ENCODE results near the gene PRRT2.
A peak's percentile ranks its signal among the peaks of the same experiment; 100 is the strongest.

The PRRT2 gene

GRCh38 chr16:29845656-29846055 is 33.7 kb downstream of the PRRT2 start:
- Histone ChIP-seq H3K9me3 (ENCODE audit: control insufficient read depth in 2 of 2, low read length in 2 of 2) (no peaks in the 10 kb centered on the region), H3K36me3 (ENCODE audit: control insufficient read depth in 2 of 2, insufficient read depth in 2 of 2, low read length in 2 of 2) (peaks cover 63 to 66% of the 10 kb centered on the region in 2 donors), H3K4me3 (ENCODE audit: low read length in 2 of 2) (no peak overlapping the region), H3K27me3 (ENCODE audit: control insufficient read depth in 2 of 2, insufficient read depth in 2 of 2, low read length in 2 of 2) (no peaks in the 10 kb centered on the region), H3K9ac (ENCODE audit: low read depth in 1 of 2, low read length in 2 of 2) (no peak overlapping the region), H3K4me1 (ENCODE audit: control insufficient read depth in 2 of 2, insufficient read depth in 2 of 2, low read length in 2 of 2) (peaks cover 0 to 2% of the 10 kb centered on the region in 2 donors), H3K27ac (ENCODE audit: low read depth in 2 of 2, low read length in 2 of 2) (no peak overlapping the region)

- Histone ChIP-seq H3K27ac (ENCODE audit: low read depth in 2 of 2, low read length in 2 of 2) (no peak overlapping the region), H3K9me3 (ENCODE audit: control insufficient read depth in 2 of 2, low read length in 2 of 2) (no peaks in the 10 kb centered on the region), H3K4me1 (ENCODE audit: control insufficient read depth in 2 of 2, insufficient read depth in 2 of 2, low read length in 2 of 2) (peaks cover 0 to 2% of the 10 kb centered on the region in 2 donors), H3K4me3 (ENCODE audit: low read length in 2 of 2) (no peak overlapping the region), H3K27me3 (ENCODE audit: control insufficient read depth in 2 of 2, insufficient read depth in 2 of 2, low read length in 2 of 2) (no peaks in the 10 kb centered on the region), H3K36me3 (ENCODE audit: control insufficient read depth in 2 of 2, insufficient read depth in 2 of 2, low read length in 2 of 2) (peaks cover 43% of the 10 kb centered on the region in 2 donors), H3K9ac (ENCODE audit: low read depth in 1 of 2, low read length in 2 of 2) (no peak overlapping the region)
Observed at GRCh38 chr16:29848420-29849297, 36.7 kb downstream of the PRRT2 start.

- Histone ChIP-seq H3K9me3 (ENCODE audit: control insufficient read depth in 2 of 2, low read length in 2 of 2) (no peaks in the 10 kb centered on the region), H3K36me3 (ENCODE audit: control insufficient read depth in 2 of 2, insufficient read depth in 2 of 2, low read length in 2 of 2) (peaks cover 34 to 35% of the 10 kb centered on the region in 2 donors), H3K9ac (ENCODE audit: low read depth in 1 of 2, low read length in 2 of 2) (no peak overlapping the region), H3K27ac (ENCODE audit: low read depth in 2 of 2, low read length in 2 of 2) (no peak overlapping the region), H3K27me3 (ENCODE audit: control insufficient read depth in 2 of 2, insufficient read depth in 2 of 2, low read length in 2 of 2) (no peaks in the 10 kb centered on the region), H3K4me3 (ENCODE audit: low read length in 2 of 2) (no peak overlapping the region), H3K4me1 (ENCODE audit: control insufficient read depth in 2 of 2, insufficient read depth in 2 of 2, low read length in 2 of 2) (peaks cover 0 to 2% of the 10 kb centered on the region in 2 donors)
Observed at GRCh38 chr16:29849505-29849904, 37.5 kb downstream of the PRRT2 start.

GRCh38 chr16:29850998-29851397 is 39.0 kb downstream of the PRRT2 start:
- Histone ChIP-seq H3K27me3 (ENCODE audit: control insufficient read depth in 2 of 2, insufficient read depth in 2 of 2, low read length in 2 of 2) (no peaks in the 10 kb centered on the region), H3K4me3 (ENCODE audit: low read length in 2 of 2) (no peak overlapping the region), H3K27ac (ENCODE audit: low read depth in 2 of 2, low read length in 2 of 2) (no peak overlapping the region)

GRCh38 chr16:29852654-29853053 is 40.7 kb downstream of the PRRT2 start:
- no peak overlapping the region for H3K9ac ChIP-seq (ENCODE audit: low read depth in 1 of 2, low read length in 2 of 2)
- no peak overlapping the region for H3K4me3 ChIP-seq (ENCODE audit: low read length in 2 of 2)
- no peaks in the 10 kb centered on the region for H3K27me3 ChIP-seq (ENCODE audit: control insufficient read depth in 2 of 2, insufficient read depth in 2 of 2, low read length in 2 of 2)
- H3K36me3 ChIP-seq (ENCODE audit: control insufficient read depth in 2 of 2, insufficient read depth in 2 of 2, low read length in 2 of 2): peaks cover 5% of the 10 kb centered on the region in 2 donors
- peak overlapping the region in 1 of 2 donors; percentile 28 for H3K27ac ChIP-seq (ENCODE audit: low read depth in 2 of 2, low read length in 2 of 2)
- H3K4me1 ChIP-seq (ENCODE audit: control insufficient read depth in 2 of 2, insufficient read depth in 2 of 2, low read length in 2 of 2): peaks cover 0 to 2% of the 10 kb centered on the region in 2 donors
- no peaks in the 10 kb centered on the region for H3K9me3 ChIP-seq (ENCODE audit: control insufficient read depth in 2 of 2, low read length in 2 of 2)

More at GRCh38 chr16:29850998-29851397, 39.0 kb downstream of the PRRT2 start:
- Histone ChIP-seq H3K9ac (ENCODE audit: low read depth in 1 of 2, low read length in 2 of 2) (no peak overlapping the region), H3K4me1 (ENCODE audit: control insufficient read depth in 2 of 2, insufficient read depth in 2 of 2, low read length in 2 of 2) (peaks cover 0 to 2% of the 10 kb centered on the region in 2 donors), H3K36me3 (ENCODE audit: control insufficient read depth in 2 of 2, insufficient read depth in 2 of 2, low read length in 2 of 2) (peaks cover 19 to 21% of the 10 kb centered on the region in 2 donors), H3K9me3 (ENCODE audit: control insufficient read depth in 2 of 2, low read length in 2 of 2) (no peaks in the 10 kb centered on the region)

GRCh38 chr16:29854520-29855100 is 42.6 kb downstream of the PRRT2 start:
- Histone ChIP-seq H3K27ac (ENCODE audit: low read depth in 2 of 2, low read length in 2 of 2) (no peak overlapping the region), H3K9me3 (ENCODE audit: control insufficient read depth in 2 of 2, low read length in 2 of 2) (no peaks in the 10 kb centered on the region), H3K36me3 (ENCODE audit: control insufficient read depth in 2 of 2, insufficient read depth in 2 of 2, low read length in 2 of 2) (peaks cover 13 to 15% of the 10 kb centered on the region in 2 donors), H3K4me1 (ENCODE audit: control insufficient read depth in 2 of 2, insufficient read depth in 2 of 2, low read length in 2 of 2) (no peaks in the 10 kb centered on the region), H3K27me3 (ENCODE audit: control insufficient read depth in 2 of 2, insufficient read depth in 2 of 2, low read length in 2 of 2) (no peaks in the 10 kb centered on the region), H3K4me3 (ENCODE audit: low read length in 2 of 2) (no peak overlapping the region), H3K9ac (ENCODE audit: low read depth in 1 of 2, low read length in 2 of 2) (no peak overlapping the region)

- H3K27ac ChIP-seq (ENCODE audit: low read depth in 2 of 2, low read length in 2 of 2): no peak overlapping the region
- peaks cover 21 to 31% of the 10 kb centered on the region in 2 donors for H3K36me3 ChIP-seq (ENCODE audit: control insufficient read depth in 2 of 2, insufficient read depth in 2 of 2, low read length in 2 of 2)
- peaks cover 7 to 11% of the 10 kb centered on the region in 2 donors for H3K4me1 ChIP-seq (ENCODE audit: control insufficient read depth in 2 of 2, insufficient read depth in 2 of 2, low read length in 2 of 2)
- no peak overlapping the region for H3K9ac ChIP-seq (ENCODE audit: low read depth in 1 of 2, low read length in 2 of 2)
- H3K9me3 ChIP-seq (ENCODE audit: control insufficient read depth in 2 of 2, low read length in 2 of 2): no peaks in the 10 kb centered on the region
- no peaks in the 10 kb centered on the region for H3K27me3 ChIP-seq (ENCODE audit: control insufficient read depth in 2 of 2, insufficient read depth in 2 of 2, low read length in 2 of 2)
- no peak overlapping the region for H3K4me3 ChIP-seq (ENCODE audit: low read length in 2 of 2)
Observed at GRCh38 chr16:29857133-29857760, 45.3 kb downstream of the PRRT2 start.

GRCh38 chr16:29858149-29858849 is 46.3 kb downstream of the PRRT2 start:
- Histone ChIP-seq H3K4me3 (ENCODE audit: low read length in 2 of 2) (no peak overlapping the region), H3K9ac (ENCODE audit: low read depth in 1 of 2, low read length in 2 of 2) (no peak overlapping the region), H3K4me1 (ENCODE audit: control insufficient read depth in 2 of 2, insufficient read depth in 2 of 2, low read length in 2 of 2) (peaks cover 11 to 13% of the 10 kb centered on the region in 2 donors), H3K27me3 (ENCODE audit: control insufficient read depth in 2 of 2, insufficient read depth in 2 of 2, low read length in 2 of 2) (no peaks in the 10 kb centered on the region), H3K27ac (ENCODE audit: low read depth in 2 of 2, low read length in 2 of 2) (no peak overlapping the region), H3K9me3 (ENCODE audit: control insufficient read depth in 2 of 2, low read length in 2 of 2) (no peaks in the 10 kb centered on the region), H3K36me3 (ENCODE audit: control insufficient read depth in 2 of 2, insufficient read depth in 2 of 2, low read length in 2 of 2) (peaks cover 21 to 31% of the 10 kb centered on the region in 2 donors)

- peaks cover 21 to 31% of the 10 kb centered on the region in 2 donors for H3K36me3 ChIP-seq (ENCODE audit: control insufficient read depth in 2 of 2, insufficient read depth in 2 of 2, low read length in 2 of 2)
- H3K27me3 ChIP-seq (ENCODE audit: control insufficient read depth in 2 of 2, insufficient read depth in 2 of 2, low read length in 2 of 2): no peaks in the 10 kb centered on the region
- no peaks in the 10 kb centered on the region for H3K9me3 ChIP-seq (ENCODE audit: control insufficient read depth in 2 of 2, low read length in 2 of 2)
- H3K4me1 ChIP-seq (ENCODE audit: control insufficient read depth in 2 of 2, insufficient read depth in 2 of 2, low read length in 2 of 2): peaks cover 13 to 15% of the 10 kb centered on the region in 2 donors
- no peak overlapping the region for H3K9ac ChIP-seq (ENCODE audit: low read depth in 1 of 2, low read length in 2 of 2)
- no peak overlapping the region for H3K27ac ChIP-seq (ENCODE audit: low read depth in 2 of 2, low read length in 2 of 2)
- H3K4me3 ChIP-seq (ENCODE audit: low read length in 2 of 2): no peak overlapping the region
Observed at GRCh38 chr16:29858974-29859373, 47.0 kb downstream of the PRRT2 start.

Measured in mucosa of rectum (tissue), 2 donors.